Pons (tissue), 1 donor: Measurements from ENCODE around the gene SFXN1.

ENCODE experiments used
- DNase-seq: peaks from one replicate; pipeline ENCODE4 v3.0.0-alpha.2; 2016; ENCODE audit warnings: low spot score

Gene SFXN1

DNA sequence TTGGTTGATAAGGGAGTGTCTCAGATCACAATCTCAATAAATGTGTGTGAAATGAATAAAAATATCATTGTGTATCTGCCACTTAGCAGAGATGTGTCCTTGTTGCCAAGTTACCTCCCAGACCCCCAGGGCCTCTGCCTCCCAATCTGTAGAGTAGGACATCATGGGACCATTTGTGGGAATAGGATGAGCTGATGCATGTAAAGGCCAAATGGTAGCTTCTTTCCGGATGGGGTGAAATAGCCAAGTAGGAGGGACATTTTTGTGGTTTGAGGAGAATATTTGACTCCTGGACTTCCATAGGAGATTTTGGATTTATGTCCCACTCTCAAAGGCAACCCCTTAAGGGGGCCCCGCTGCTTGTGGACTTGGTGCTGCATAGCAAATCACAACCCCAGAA is 96.9 kb downstream of the SFXN1 start:
- DNase-seq, result no peak

DNA sequence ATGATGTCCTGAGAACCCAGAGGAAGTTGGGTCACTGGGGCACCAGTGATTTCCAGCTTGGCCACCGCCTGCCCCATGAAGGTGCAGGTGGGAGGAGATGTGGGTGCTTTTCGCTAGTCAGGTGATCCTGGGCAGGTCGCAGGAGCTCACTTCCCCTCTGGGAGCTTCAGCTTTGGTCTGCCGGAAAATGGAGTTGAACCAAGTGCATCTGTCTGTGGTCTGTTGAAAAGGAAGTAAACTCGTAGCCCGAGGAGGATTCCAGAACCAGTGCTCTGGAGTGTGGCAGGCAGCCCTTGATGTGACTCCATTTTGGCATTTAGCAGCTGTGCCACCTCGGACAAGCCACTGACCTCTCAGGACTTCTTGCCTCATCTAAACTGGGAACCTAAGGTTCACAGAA is 97.7 kb downstream of the SFXN1 start:
- no peak for DNase-seq

DNA sequence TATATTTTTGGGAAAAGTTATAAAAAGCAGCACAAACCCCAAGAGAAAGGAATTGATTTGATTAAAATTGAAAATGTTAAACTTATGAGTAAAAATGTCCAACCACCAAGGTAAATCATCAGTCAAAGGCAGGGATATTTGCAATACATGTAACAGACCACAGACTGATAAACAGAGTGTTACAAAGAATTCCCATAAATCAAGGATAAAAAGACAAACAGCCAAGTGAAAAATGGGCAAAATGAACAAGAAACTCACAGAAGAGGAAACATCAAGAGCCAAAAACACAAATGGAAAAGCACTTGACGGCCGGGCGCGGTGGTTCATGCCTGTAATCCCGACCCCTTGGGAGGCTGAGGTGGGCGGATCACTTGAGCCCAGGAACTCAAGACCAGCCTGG is 98.2 kb downstream of the SFXN1 start:
- no peak for DNase-seq
